ENCODE results near the gene LRR1.
A peak's percentile ranks its signal among the peaks of the same experiment; 100 is the strongest.
"Not testable (repeated sequence)": the region's sequence is repeated elsewhere in the genome, so short reads cannot be mapped to it uniquely, and the experiment has no call there.

Gene LRR1

GRCh38 chr14:49585803-49586672, 12.7 kb upstream of the LRR1 start, which contains the start of gene RPS29:
Gene RPS29 (minus strand): TSS chr14:49586380. CDS start chr14:49586346, 34 bp downstream.
- DNase-seq: peak; percentile 98

GRCh38 chr14:49586673-49587460, 11.9 kb upstream of the LRR1 start:
- peak; percentile 59 for DNase-seq

- no peak for DNase-seq
These were observed 9.4 kb upstream of the LRR1 start for GRCh38 chr14:49589387-49589786.

GRCh38 chr14:49593016-49593415, 5.7 kb upstream of the LRR1 start:
- no peak for DNase-seq

GRCh38 chr14:49594347-49595091, 4.2 kb upstream of the LRR1 start:
- DNase-seq: no peak

GRCh38 chr14:49598189-49598484, 603 bp upstream of the LRR1 start:
- peak; percentile 81 for DNase-seq

- DNase-seq: no peak
These were observed 8.8 kb downstream of the LRR1 start for GRCh38 chr14:49607583-49607982.

GRCh38 chr14:49612251-49612650, 13.5 kb downstream of the LRR1 start:
- DNase-seq: no peak

- DNase-seq: no peak
These were observed 13.9 kb downstream of the LRR1 start for GRCh38 chr14:49612671-49613070.

GRCh38 chr14:49614196-49614595, 15.5 kb downstream of the LRR1 start:
- DNase-seq: no peak

- no peak for DNase-seq
These were observed 17.0 kb downstream of the LRR1 start for GRCh38 chr14:49615776-49616175.

- DNase-seq: no peak
These were observed 19.2 kb downstream of the LRR1 start for GRCh38 chr14:49617852-49618519.

GRCh38 chr14:49619273-49619672, 20.5 kb downstream of the LRR1 start:
- not testable (repeated sequence) for DNase-seq

GRCh38 chr14:49619730-49620129, 21.0 kb downstream of the LRR1 start:
- no peak for DNase-seq

GRCh38 chr14:49620182-49621113, 21.7 kb downstream of the LRR1 start, which contains the start of the genes MGAT2 and RPL36AL:
Gene MGAT2 (plus strand): TSS chr14:49620799. CDS start chr14:49621269, 470 bp downstream.
Gene RPL36AL (minus strand): TSS chr14:49620626. CDS start chr14:49619104, 1,522 bp downstream.
- DNase-seq: peak; percentile 98

- peak; percentile 64 for DNase-seq
These were observed 22.6 kb downstream of the LRR1 start for GRCh38 chr14:49621114-49621881.

- no peak for DNase-seq
These were observed 23.4 kb downstream of the LRR1 start for GRCh38 chr14:49622022-49622607.

- DNase-seq: no peak
These were observed 24.6 kb downstream of the LRR1 start for GRCh38 chr14:49623387-49623786.

GRCh38 chr14:49623941-49624839, 25.4 kb downstream of the LRR1 start:
- no peak for DNase-seq
